Left kidney (tissue), 2 donors: ENCODE measurements around the gene PIKFYVE. TPM values are rescaled to one million over a fixed set of nuclear protein-coding genes. Genes with fewer than 3 reads are reported as not detected.
"Not testable (repeated sequence)": the region's sequence is repeated elsewhere in the genome, so short reads cannot be mapped to it uniquely, and the experiment has no call there.

Experiments used
- DNase-seq: peaks from one replicate; pipeline ENCODE4 v3.0.0-alpha.2; 2013
- polyA plus RNA-seq: library from polyadenylated mRNA; unstranded; fragments of 120-200 nt; gene quantifications from one replicate; pipeline ENCODE4 v1.2.1, GENCODE V29; 2013; ENCODE audit not compliant: insufficient read length

Gene PIKFYVE
- polyA plus RNA-seq, 1 donor: 34.5 TPM

- DNase-seq: no peak
Observed at GRCh38 chr2:208304157-208304556, 38.1 kb downstream of the PIKFYVE start.

GRCh38 chr2:208304695-208305094 lies 38.6 kb downstream of the PIKFYVE start:
- DNase-seq: no peak

GRCh38 chr2:208306291-208306690 lies 40.2 kb downstream of the PIKFYVE start:
- DNase-seq: no peak

GRCh38 chr2:208311321-208311720 lies 45.3 kb downstream of the PIKFYVE start:
- DNase-seq: no peak

- DNase-seq: no peak
Observed at GRCh38 chr2:208311954-208312353, 45.9 kb downstream of the PIKFYVE start.

GRCh38 chr2:208315081-208315788 lies 49.2 kb downstream of the PIKFYVE start:
- DNase-seq: no peak

- no peak for DNase-seq
Observed at GRCh38 chr2:208318127-208318526, 52.1 kb downstream of the PIKFYVE start.

GRCh38 chr2:208319391-208319790 lies 53.3 kb downstream of the PIKFYVE start:
- no peak for DNase-seq

- DNase-seq: no peak
Observed at GRCh38 chr2:208320686-208321085, 54.6 kb downstream of the PIKFYVE start.

- no peak for DNase-seq
Observed at GRCh38 chr2:208326016-208326415, 60.0 kb downstream of the PIKFYVE start.

- DNase-seq: no peak
Observed at GRCh38 chr2:208329485-208329884, 63.4 kb downstream of the PIKFYVE start.

GRCh38 chr2:208334230-208334629 lies 68.2 kb downstream of the PIKFYVE start:
- no peak for DNase-seq

GRCh38 chr2:208346756-208347155 lies 80.7 kb downstream of the PIKFYVE start:
- no peak for DNase-seq

GRCh38 chr2:208350610-208351009 lies 84.6 kb downstream of the PIKFYVE start:
- no peak for DNase-seq

GRCh38 chr2:208352644-208353567 lies 86.9 kb downstream of the PIKFYVE start:
- no peak for DNase-seq

- DNase-seq: no peak
Observed at GRCh38 chr2:208354964-208355381, 88.9 kb downstream of the PIKFYVE start.

- not testable (repeated sequence) for DNase-seq
Observed at GRCh38 chr2:208356420-208356819, 90.4 kb downstream of the PIKFYVE start.

GRCh38 chr2:208356846-208357574 lies 91.0 kb downstream of the PIKFYVE start:
- no peak for DNase-seq

- no peak for DNase-seq
Observed at GRCh38 chr2:208358758-208359631, 92.9 kb downstream of the PIKFYVE start.

- no peak for DNase-seq
Observed at GRCh38 chr2:208359632-208359986, 93.6 kb downstream of the PIKFYVE start.

GRCh38 chr2:208360259-208361076 lies 94.4 kb downstream of the PIKFYVE start:
- DNase-seq: no peak
